WTC11 (cell line): Measurements from ENCODE around the gene TUBB1. TPM values are rescaled to one million over a fixed set of nuclear protein-coding genes. Genes with fewer than 3 reads are reported as not detected.

ENCODE experiments used
- ATAC-seq: fragments of 200-7000 bp; cut with Tn5 transposase; 2 replicates; pipeline ENCODE4 v1.10.0; 2021; ENCODE audit warnings: mild to moderate bottlenecking, moderate library complexity
- CTCF ChIA-PET: fragments of 300-600 bp; sonication (Branson Sonifier 250); formaldehyde crosslinking; loops from one replicate; lab custom pipeline; 2021; ENCODE audit warnings: antibody characterized with exemption; lab: Charles Lee
- POLR2A ChIA-PET: fragments of 350-600 bp; sonication (Branson Sonifier 250); formaldehyde crosslinking; loops from one replicate; lab custom pipeline; 2021; ENCODE audit warnings: antibody characterized with exemption; lab: Charles Lee
- DNase-seq: peaks from one replicate; pipeline ENCODE4 v3.0.0; 2021; ENCODE audit warnings: low spot score
- H3K27ac Mint-ChIP-seq: 2 replicates; pipeline ENCODE4 v1.8.0; 2021; ENCODE audit warnings: mixed read lengths
- H3K27me3 Mint-ChIP-seq: 2 replicates; pipeline ENCODE4 v1.8.0; 2021; ENCODE audit warnings: low read depth, mild to moderate bottlenecking, moderate library complexity, mixed read lengths
- H3K36me3 Mint-ChIP-seq: 2 replicates; pipeline ENCODE4 v1.8.0; 2021; ENCODE audit warnings: mixed read lengths
- H3K4me1 Mint-ChIP-seq: 2 replicates; pipeline ENCODE4 v1.8.0; 2022; ENCODE audit warnings: mixed read lengths
- H3K4me3 Mint-ChIP-seq: 2 replicates; pipeline ENCODE4 v1.8.0; 2021; ENCODE audit warnings: mild to moderate bottlenecking, moderate library complexity, mixed read lengths
- H3K9me3 Mint-ChIP-seq: 2 replicates; pipeline ENCODE4 v1.8.0; 2021; ENCODE audit warnings: mixed read lengths
- AR ChIP-seq: fragments of 250-450 bp; sonication (Bioruptor Pico); IDR thresholded peaks from 2 replicates; pipeline ENCODE4 v1.9.0; 2021; ENCODE audit warnings: mild to moderate bottlenecking
- ESRRA ChIP-seq: sonication (generic); formaldehyde crosslinking; IDR thresholded peaks from 2 replicates; pipeline ENCODE4 v1.8.1; 2022; ENCODE audit warnings: mild to moderate bottlenecking, missing genetic modification reagents, borderline replicate concordance
- FOXP1 ChIP-seq: sonication (generic); formaldehyde crosslinking; IDR thresholded peaks from 2 replicates; pipeline ENCODE4 v1.8.0; 2022; ENCODE audit warnings: missing genetic modification reagents, mild to moderate bottlenecking, moderate library complexity, borderline replicate concordance
- GABPB1 ChIP-seq: sonication (generic); formaldehyde crosslinking; IDR thresholded peaks from 2 replicates; pipeline ENCODE4 v1.8.1; 2023; ENCODE audit warnings: mild to moderate bottlenecking, missing genetic modification reagents
- HMGA2 ChIP-seq: fragments of 250-450 bp; sonication (Bioruptor Pico); IDR thresholded peaks from 2 replicates; pipeline ENCODE4 v1.4.0; 2021; ENCODE audit warnings: mild to moderate bottlenecking, moderate library complexity
- MYBL2 ChIP-seq: sonication (generic); formaldehyde crosslinking; IDR thresholded peaks from 2 replicates; pipeline ENCODE4 v1.8.1; 2023; ENCODE audit warnings: mild to moderate bottlenecking, moderate library complexity, missing genetic modification reagents
- OVOL2 ChIP-seq: fragments of 250-450 bp; sonication (Bioruptor Pico); IDR thresholded peaks from 2 replicates; pipeline ENCODE4 v1.9.0; 2021; ENCODE audit warnings: mild to moderate bottlenecking, borderline replicate concordance
- USF1 ChIP-seq: sonication (generic); formaldehyde crosslinking; IDR thresholded peaks from 2 replicates; pipeline ENCODE4 v1.8.0; 2022; ENCODE audit warnings: mild to moderate bottlenecking, missing genetic modification reagents
- ZNF263 ChIP-seq: sonication (generic); formaldehyde crosslinking; IDR thresholded peaks from 2 replicates; pipeline ENCODE4 v1.8.1; 2022; ENCODE audit warnings: low read depth, mild to moderate bottlenecking, moderate library complexity, missing genetic modification reagents
- total RNA-seq: library from RNA; stranded (reverse); gene quantifications from 3 replicates; pipeline ENCODE4 v1.2.3, GENCODE V29; 2021
- TF ChIP-seq, protein P1 (sequence below): sonication (generic); formaldehyde crosslinking; IDR thresholded peaks from 2 replicates; pipeline ENCODE4 v1.8.1; 2023; ENCODE audit warnings: mild to moderate bottlenecking, missing genetic modification reagents
- TF ChIP-seq, protein P2 (sequence below): sonication (generic); formaldehyde crosslinking; IDR thresholded peaks from 2 replicates; pipeline ENCODE4 v1.8.1; 2022; ENCODE audit warnings: mild to moderate bottlenecking, missing genetic modification reagents, moderate library complexity, borderline replicate concordance
- TF ChIP-seq, protein P3 (sequence below): fragments of 250-450 bp; sonication (Bioruptor Pico); IDR thresholded peaks from 2 replicates; pipeline ENCODE4 v2.1.2; 2022; ENCODE audit warnings: mild to moderate bottlenecking, moderate library complexity
- TF ChIP-seq, protein P4 (sequence below): sonication (generic); formaldehyde crosslinking; IDR thresholded peaks from 2 replicates; pipeline ENCODE4 v1.8.0; 2022; ENCODE audit warnings: mild to moderate bottlenecking, missing genetic modification reagents

TUBB1 gene
- total RNA-seq, 1 experiment from 2014 or later = not detected

DNA sequence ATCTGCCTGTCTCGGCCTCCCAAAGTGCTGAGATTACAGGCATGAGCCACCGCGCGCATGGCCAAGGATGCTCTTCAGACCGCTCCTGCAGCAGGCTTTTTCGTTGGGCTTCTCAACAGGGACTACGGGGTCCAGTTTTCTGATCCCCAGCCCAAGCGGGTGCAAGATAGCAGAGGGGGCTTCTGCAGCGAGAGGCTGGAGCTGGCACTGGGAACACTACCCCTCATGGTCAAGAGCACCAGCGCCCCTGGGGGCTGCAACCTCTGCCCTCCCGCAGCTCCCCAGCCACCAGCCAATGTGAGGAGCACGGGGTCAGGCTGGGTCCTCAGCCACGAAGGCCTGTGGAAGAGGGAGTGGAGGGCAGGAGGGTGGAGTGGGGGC is 18.2 kb upstream of the TUBB1 start (continued):
- no peak for TF ChIP-seq HMGA2 (CRISPR knock-in tag)
- no peak for TF ChIP-seq ESRRA

- Mint-ChIP-seq H3K9me3 (no peaks in the 10 kb centered on the region), H3K27ac (no peak overlapping the region), H3K4me3 (no peak overlapping the region), H3K36me3 (peaks cover 6% of the 10 kb centered on the region; the same call in 1 of the 2 replicates), H3K27me3 (peaks cover 5% of the 10 kb centered on the region; the same call in 1 of the 2 replicates), H3K4me1 (peaks cover 12% of the 10 kb centered on the region)
- no peak for DNase-seq
- TF ChIP-seq MYBL2 (CRISPR knock-in tag) = no peak
- TF ChIP-seq, protein P1, sequence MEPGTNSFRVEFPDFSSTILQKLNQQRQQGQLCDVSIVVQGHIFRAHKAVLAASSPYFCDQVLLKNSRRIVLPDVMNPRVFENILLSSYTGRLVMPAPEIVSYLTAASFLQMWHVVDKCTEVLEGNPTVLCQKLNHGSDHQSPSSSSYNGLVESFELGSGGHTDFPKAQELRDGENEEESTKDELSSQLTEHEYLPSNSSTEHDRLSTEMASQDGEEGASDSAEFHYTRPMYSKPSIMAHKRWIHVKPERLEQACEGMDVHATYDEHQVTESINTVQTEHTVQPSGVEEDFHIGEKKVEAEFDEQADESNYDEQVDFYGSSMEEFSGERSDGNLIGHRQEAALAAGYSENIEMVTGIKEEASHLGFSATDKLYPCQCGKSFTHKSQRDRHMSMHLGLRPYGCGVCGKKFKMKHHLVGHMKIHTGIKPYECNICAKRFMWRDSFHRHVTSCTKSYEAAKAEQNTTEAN (CRISPR knock-in tag) = no peak
- no peak for TF ChIP-seq AR
- TF ChIP-seq FOXP1 = no peak
- ChIA-PET CTCF (no interaction called here), POLR2A (interaction anchor here (0.5 kb wide), 1 partner anchor 431 kb away, joined by 9 read pairs; no protein-coding TSS in a partner anchor)
- no peak for ATAC-seq
Observed at GRCh38 chr20:59001449-59002171, 17.6 kb upstream of the TUBB1 start.

DNA sequence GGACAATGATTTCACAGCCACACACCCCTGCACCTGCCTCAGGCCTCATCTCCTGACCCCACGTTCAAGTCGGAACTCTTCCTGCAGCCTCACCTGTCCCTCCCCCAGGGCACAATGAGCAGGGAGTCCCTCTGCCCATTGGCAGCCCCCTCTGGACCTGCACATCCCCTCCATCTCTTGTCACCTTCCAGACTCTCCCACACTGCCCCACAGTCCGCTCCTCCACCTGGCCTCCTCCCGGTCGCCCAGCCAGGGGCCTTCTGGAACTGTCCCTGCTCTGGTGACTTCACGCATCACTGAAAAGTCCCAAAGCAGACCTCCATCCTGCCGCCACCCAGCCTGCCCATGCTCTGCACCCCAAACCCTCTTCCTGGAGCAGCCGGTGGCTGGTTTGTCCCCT is 16.8 kb upstream of the TUBB1 start:
- peaks cover 3% of the 10 kb centered on the region; the same call in 1 of the 2 replicates for H3K36me3 Mint-ChIP-seq
- H3K4me1 Mint-ChIP-seq = peaks cover 12% of the 10 kb centered on the region
- DNase-seq (no peak), ATAC-seq (no peak)
- no peak overlapping the region for H3K27ac Mint-ChIP-seq
- ChIA-PET CTCF (no interaction called here), POLR2A (no interaction called here)
- peaks cover 5% of the 10 kb centered on the region; the same call in 1 of the 2 replicates for H3K27me3 Mint-ChIP-seq
- H3K9me3 Mint-ChIP-seq = no peaks in the 10 kb centered on the region
- TF ChIP-seq, protein P2, sequence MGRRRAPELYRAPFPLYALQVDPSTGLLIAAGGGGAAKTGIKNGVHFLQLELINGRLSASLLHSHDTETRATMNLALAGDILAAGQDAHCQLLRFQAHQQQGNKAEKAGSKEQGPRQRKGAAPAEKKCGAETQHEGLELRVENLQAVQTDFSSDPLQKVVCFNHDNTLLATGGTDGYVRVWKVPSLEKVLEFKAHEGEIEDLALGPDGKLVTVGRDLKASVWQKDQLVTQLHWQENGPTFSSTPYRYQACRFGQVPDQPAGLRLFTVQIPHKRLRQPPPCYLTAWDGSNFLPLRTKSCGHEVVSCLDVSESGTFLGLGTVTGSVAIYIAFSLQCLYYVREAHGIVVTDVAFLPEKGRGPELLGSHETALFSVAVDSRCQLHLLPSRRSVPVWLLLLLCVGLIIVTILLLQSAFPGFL (CRISPR knock-in tag) = no peak
- no peak for TF ChIP-seq ZNF263 (CRISPR knock-in tag)
- H3K4me3 Mint-ChIP-seq = no peak overlapping the region

DNA sequence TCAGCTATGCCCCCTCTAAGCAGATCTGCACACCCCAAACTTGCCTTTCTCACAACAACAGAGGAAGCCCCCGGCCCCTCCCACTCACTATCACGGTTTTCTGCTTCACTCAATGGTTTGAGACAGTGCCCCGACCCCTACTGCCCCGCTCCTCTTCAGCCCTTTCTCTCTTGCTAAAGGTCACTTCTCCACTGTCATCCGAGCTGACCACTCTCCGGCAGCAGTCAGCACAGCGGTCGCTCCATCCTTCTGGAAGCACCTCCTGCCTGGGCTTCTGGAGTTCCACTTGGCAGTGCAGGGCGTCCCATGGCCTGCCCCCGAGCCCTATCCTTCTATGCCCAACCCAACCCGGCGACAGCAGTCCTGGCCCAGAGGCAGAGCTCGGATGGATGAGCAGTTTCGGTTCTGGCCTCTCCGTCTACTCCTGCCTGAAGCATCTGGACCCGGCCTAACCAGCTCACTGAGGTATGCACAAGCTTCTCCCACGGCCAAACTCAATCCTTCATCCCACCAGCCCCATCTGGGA is 16.3 kb upstream of the TUBB1 start:
- ChIA-PET POLR2A (no interaction called here), CTCF (no interaction called here)
- Mint-ChIP-seq H3K27ac (peak overlapping the region; percentile 24; the same call in 1 of the 2 replicates), H3K9me3 (no peaks in the 10 kb centered on the region), H3K36me3 (no peaks in the 10 kb centered on the region), H3K4me1 (peaks cover 12% of the 10 kb centered on the region), H3K27me3 (peaks cover 8% of the 10 kb centered on the region), H3K4me3 (no peak overlapping the region)
- no peak for ATAC-seq
- no peak for DNase-seq
- TF ChIP-seq OVOL2 (CRISPR knock-in tag) = no peak
- TF ChIP-seq, protein P3, sequence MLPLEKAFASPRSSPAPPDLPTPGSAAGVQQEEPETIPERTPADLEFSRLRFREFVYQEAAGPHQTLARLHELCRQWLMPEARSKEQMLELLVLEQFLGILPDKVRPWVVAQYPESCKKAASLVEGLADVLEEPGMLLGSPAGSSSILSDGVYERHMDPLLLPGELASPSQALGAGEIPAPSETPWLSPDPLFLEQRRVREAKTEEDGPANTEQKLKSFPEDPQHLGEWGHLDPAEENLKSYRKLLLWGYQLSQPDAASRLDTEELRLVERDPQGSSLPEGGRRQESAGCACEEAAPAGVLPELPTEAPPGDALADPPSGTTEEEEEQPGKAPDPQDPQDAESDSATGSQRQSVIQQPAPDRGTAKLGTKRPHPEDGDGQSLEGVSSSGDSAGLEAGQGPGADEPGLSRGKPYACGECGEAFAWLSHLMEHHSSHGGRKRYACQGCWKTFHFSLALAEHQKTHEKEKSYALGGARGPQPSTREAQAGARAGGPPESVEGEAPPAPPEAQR (CRISPR knock-in tag) = no peak
- TF ChIP-seq GABPB1 (CRISPR knock-in tag) = peak; percentile 40; the same call in 1 of the 2 replicates
- TF ChIP-seq USF1 (CRISPR knock-in tag) = no peak
- TF ChIP-seq, protein P4, sequence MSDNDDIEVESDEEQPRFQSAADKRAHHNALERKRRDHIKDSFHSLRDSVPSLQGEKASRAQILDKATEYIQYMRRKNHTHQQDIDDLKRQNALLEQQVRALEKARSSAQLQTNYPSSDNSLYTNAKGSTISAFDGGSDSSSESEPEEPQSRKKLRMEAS (CRISPR knock-in tag) = no peak
